Activated T-cell treated with anti-CD3 and anti-CD28 coated beads, Interleukin-2, amount 50 U/mL, for 48 hours (primary cell): Measurements from ENCODE around the gene MUC20.
"Not testable (repeated sequence)": the region's sequence is repeated elsewhere in the genome, so short reads cannot be mapped to it uniquely, and the experiment has no call there.

Source experiments
- DNase-seq, 2 experiments: peaks; one replicate each; pipeline ENCODE4 v3.0.0-alpha.2; 2020

MUC20 gene

GRCh38 chr3:195711091-195711812 is 9.5 kb upstream of the MUC20 start:
- not testable (repeated sequence) for DNase-seq

DNA sequence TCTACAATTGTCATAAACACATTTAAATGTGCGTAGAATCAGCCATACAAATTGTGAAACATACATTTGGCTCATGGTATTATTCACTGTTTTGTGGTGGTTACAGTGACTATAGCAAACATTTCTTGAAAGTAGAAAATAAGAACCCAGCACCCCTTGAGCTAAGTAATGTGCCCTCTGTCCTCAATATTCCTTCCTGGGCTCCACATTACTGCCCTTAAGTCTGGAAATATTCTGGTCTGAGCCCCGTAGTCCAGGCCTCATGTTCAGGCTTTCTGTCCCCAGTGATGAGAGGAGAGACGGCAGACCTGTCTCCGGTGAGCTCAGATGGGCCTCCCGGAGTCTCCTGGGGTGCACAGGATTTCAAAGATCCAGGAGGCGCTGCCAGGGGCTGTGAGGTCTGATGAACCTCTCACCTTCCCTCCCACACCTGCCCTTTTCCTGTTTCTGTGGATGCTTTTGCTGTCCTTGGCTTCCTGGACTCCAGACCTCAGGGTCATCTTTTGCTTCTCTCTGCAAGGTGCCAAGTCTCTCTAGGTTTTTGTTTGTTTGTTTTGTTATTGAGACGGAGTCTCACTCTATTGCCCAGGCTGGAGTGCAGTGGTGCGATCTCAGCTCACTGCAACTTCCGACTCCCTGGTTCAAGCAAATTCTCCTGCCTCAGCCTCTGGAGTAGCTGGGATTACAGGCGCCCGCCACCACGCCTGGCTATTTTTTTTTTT is 8.8 kb upstream of the MUC20 start:
- no peak for DNase-seq

GRCh38 chr3:195712535-195712910 is 8.3 kb upstream of the MUC20 start:
- DNase-seq, result not testable (repeated sequence)

DNA sequence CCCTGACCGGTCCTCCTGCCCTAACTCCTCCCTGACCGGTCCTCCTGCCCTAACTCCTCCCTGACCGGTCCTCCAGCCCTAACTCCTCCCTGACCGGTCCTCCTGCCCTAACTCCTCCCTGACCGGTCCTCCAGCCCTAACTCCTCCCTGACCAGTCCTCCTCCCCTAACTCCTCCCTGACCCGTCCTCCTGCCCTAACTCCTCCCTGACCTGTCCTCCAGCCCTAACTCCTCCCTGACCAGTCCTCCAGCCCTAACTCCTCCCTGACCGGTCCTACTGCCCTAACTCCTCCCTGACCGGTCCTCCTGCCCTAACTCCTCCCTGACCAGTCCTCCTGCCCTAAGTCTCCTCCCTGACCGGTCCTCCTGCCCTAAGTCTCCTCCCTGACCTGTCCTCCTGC is 7.6 kb upstream of the MUC20 start:
- not testable (repeated sequence) for DNase-seq

DNA sequence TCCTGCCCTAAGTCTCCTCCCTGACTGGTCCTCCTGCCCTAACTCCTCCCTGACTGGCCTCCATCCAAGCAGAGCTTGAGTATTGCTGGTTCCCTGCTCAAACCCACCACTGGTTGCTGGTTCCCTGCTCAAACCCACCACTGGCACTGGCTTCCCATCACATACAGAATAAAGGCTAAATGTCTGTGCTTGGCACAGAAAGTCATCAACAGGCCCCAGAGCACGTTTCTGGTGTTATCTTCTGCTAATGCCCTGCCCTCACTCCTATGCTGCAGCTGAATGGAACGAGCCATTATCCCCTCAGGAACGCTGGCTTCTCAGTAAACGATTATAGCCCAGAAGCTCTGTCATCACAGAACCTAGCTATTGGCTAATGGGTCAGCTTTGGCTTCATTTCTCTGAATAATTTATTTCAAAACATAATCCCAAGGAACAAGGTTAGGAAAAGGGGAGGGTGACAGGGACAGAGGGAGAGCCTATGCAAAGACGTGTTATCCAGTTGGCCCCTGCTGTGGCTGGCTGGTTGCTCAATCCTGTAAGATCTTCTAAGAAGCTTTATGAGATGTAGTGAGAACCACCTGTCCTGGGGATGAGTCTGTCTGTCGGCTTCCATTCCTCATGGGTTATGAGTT is 6.3 kb upstream of the MUC20 start:
- DNase-seq, result no peak

- no peak for DNase-seq
These were observed 5.6 kb upstream of the MUC20 start for GRCh38 chr3:195715134-195715533.

DNA sequence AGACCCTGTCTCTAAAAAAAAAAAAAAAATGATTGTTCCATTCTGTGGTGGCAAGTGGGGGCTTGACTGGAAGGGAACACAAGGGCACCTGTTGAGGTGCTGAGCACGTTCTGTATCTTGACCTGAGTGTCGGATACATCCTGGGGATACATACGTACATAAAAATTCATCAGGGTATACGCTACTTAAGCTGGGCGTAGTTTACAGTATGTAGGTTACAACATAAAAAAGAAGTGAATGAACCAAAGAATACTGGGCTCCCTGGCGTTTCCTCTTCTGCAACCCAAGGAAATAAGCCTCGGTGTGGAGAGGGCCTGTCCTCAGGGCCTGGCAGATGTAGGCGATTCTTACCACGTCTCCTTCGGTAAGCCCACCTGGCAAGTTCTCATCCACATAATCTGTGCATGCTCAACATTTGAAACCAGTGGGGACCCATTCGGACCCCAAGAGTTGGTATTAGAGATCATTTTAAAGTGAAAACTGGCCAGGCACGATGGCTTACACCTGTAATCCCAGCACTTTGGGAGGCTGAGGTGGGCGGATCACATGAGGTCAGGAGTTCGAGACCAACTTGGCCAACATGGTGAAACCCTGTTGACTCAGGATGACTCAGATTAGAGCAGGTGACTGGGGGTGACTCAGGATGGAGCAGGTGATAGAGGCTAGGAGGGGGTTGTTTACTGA is 5.1 kb upstream of the MUC20 start:
- DNase-seq, result peak; percentile 61 to 64

GRCh38 chr3:195717416-195717815 is 3.4 kb upstream of the MUC20 start:
- DNase-seq, result no peak

DNA sequence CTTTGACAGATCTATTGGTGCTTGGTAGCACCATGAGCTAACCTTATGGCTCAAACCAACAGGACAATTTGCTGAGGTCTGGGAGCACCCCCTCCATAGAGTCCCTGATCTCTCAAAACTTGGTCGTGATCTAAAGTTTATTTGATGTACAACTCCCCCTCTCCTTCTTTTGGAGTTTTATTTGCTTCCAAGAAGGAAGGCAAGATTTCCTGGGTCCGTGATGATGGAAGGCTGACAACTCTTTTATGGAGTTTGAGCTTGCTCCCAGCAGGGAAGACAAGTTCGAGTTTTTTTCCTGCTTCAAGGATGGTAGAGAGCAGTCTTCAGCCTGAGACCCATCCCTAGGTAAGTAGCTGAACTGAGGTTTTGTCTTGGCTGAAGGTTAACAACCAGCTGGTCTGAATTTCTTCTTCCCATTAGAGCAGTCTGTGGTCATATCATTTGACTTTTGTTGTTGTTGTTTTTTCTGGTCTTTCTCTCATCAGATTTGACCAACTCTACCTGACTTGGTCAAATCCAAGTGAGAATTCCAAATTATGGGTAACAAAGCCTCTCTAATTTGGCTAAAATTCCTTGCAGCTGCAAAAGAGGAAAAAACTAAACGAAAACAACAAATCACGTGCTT is 2.8 kb upstream of the MUC20 start:
- DNase-seq, result no peak

GRCh38 chr3:195718477-195718984 is 2.2 kb upstream of the MUC20 start:
- no peak for DNase-seq

GRCh38 chr3:195719514-195720254 is 1.1 kb upstream of the MUC20 start:
- not testable (repeated sequence) for DNase-seq

DNA sequence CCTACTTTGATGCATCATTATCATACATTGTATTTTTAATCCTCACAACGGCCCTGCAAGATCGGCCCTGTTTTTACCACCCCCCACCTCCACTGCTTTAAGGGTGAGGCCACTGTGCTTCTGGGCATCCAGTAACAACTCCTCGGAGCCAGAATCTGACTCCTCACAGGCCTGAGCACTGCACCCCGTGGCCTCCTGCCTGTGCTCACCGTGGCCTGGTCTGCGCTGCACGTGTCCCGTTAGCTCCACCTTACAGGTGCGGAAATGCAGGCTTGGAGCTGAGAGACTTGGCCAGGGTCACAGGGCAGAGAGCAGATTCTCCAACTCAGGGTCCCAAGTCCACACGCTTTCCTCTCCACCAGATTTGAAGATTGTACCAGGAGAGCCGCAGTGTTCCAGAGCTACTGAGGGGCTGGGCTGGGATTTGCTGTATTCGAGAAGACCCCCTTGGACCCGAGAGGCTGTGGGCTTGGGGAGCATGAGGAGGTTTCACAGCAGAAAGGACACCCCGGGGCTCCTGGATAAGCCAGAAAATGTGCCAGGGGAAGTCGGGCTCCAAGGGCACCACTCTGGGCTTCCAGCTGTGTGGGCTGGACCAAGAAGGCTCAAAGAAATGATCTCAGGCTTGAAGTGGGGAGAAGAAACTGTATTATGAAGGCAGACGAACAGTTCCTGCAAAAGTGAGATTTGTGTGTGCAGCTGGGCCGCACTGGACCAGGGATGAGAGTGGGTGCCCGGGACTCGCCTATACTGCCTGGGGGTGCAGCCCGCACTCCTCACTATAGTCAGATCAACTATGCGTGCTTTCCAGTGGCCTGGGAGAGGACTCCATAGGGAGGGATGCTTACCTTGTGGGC is 1.6 kb downstream of the MUC20 start:
- DNase-seq, result not testable (repeated sequence)

- not testable (repeated sequence) for DNase-seq
These were observed 2.2 kb downstream of the MUC20 start for GRCh38 chr3:195722996-195723345.

DNA sequence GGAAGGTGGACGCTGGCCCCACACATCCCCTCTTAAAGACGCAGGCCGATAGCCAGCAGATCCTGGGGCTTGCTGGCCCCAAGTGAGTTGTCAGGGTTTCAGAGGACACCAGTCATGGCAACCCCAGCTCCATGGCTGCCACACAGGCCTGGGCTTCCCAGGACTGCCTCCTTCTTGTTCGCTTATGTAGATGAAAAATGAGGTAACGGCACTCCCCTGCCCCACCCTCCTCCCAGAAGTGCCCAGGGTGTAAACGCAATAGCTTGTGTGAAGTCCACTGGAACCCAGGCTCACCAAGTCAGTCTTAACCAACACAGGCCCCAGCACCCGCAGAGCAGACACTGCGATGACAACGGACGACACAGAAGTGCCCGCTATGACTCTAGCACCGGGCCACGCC is 3.6 kb downstream of the MUC20 start:
- DNase-seq, result not testable (repeated sequence)

- not testable (repeated sequence) for DNase-seq
These were observed 5.3 kb downstream of the MUC20 start for GRCh38 chr3:195725916-195726740.

- no peak for DNase-seq
These were observed 6.9 kb downstream of the MUC20 start for GRCh38 chr3:195727606-195728195.

- not testable (repeated sequence) for DNase-seq
These were observed 8.0 kb downstream of the MUC20 start for GRCh38 chr3:195728789-195729188.

DNA sequence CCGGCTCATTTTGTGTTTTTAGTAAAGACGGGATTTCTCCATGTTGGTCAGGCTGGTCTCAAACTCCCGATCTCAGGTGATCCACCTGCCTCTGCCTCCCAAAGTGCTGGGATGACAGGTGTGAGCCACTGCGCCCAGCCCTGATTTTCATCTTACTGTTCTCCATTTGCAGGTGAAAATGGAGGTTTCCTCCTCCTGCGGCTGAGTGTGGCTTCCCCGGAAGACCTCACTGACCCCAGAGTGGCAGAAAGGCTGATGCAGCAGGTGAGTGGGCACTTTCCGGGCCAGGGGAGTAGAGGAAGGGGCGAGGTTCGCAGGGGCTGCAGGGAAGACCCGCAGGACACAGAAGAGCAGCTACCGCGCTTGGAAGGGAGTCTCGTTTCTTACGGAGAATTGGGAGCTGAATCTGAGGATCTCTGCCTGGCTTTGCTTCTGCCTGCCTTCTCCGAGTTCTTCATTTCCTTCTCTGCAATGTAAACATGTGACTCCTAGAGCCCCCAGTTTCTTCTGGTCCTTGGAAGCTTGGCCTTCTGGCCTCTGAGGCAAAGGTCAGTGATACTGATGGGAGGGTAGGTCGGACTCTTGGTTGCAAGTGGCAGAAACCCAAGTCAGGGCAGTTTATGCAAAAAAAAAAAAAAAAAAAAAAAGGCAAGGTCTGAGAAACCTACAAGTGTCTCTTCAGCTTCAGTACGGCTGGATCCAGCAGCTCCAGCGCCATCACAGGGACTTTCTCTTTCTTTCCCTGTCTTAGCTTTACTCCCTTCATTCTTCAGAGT is 8.9 kb downstream of the MUC20 start:
- no peak for DNase-seq

- DNase-seq, result no peak
These were observed 10.7 kb downstream of the MUC20 start for GRCh38 chr3:195731356-195731905.
